H1 (cell line): ENCODE data around the gene MAGI1.
A peak's percentile ranks its signal among the peaks of the same experiment; 100 is the strongest.

Experiments
- EGR1 ChIP-seq: IDR thresholded peaks from 2 replicates; pipeline ENCODE4 v1.6.1; 2011; ENCODE audit warnings: low read depth, low read length, borderline replicate concordance
- EP300 ChIP-seq, 2 experiments: IDR thresholded peaks; 1 replicate in 1 of 2; 2 replicates in 1 of 2; pipeline ENCODE4 v1.6.1; 2011 to 2012; ENCODE audit warnings: low read depth in 2 of 2, low read length in 2 of 2, mild to moderate bottlenecking in 2 of 2, borderline replicate concordance in 1 of 2, inconsistent platforms in 1 of 2, moderate library complexity in 1 of 2
- EZH2 ChIP-seq: fragments of 200-600 bp; sonication (generic); IDR thresholded peaks from 2 replicates; pipeline ENCODE4 v1.7.1; 2012; ENCODE audit warnings: low read depth, mild to moderate bottlenecking, moderate library complexity, low read length, inconsistent platforms; ENCODE audit not compliant: severe bottlenecking
- GABPA ChIP-seq: IDR thresholded peaks from 2 replicates; pipeline ENCODE4 v1.6.1; 2011; ENCODE audit warnings: mild to moderate bottlenecking, low read length, moderate library complexity, borderline replicate concordance; ENCODE audit not compliant: insufficient read depth
- POLR2A ChIP-seq, 2 experiments: IDR thresholded peaks; 1 replicate in 1 of 2; 2 replicates in 1 of 2; pipeline ENCODE4 v1.6.1; 2011; ENCODE audit warnings: low read depth in 2 of 2, low read length in 2 of 2, mild to moderate bottlenecking in 2 of 2; ENCODE audit errors: control extremely low read depth in 1 of 2
- RAD21 ChIP-seq, 2 experiments: IDR thresholded peaks in 1 of 2; conservative IDR thresholded peaks in 1 of 2; 2 replicates each; pipeline ENCODE4 v1.6.1; 2011; ENCODE audit warnings: low read depth in 2 of 2, low read length in 2 of 2, improper control_type of control experiment in 1 of 2, inconsistent platforms in 1 of 2, mild to moderate bottlenecking in 1 of 2, moderate library complexity in 1 of 2
- SAP30 ChIP-seq: fragments of 300-600 bp; sonication (generic); IDR thresholded peaks from 2 replicates; pipeline ENCODE4 v1.7.1; 2012; ENCODE audit warnings: low read length, moderate library complexity, mild to moderate bottlenecking, inconsistent platforms; ENCODE audit not compliant: insufficient read depth, insufficient replicate concordance
- SUZ12 ChIP-seq: fragments of 200-600 bp; sonication (generic); IDR thresholded peaks from 2 replicates; pipeline ENCODE4 v1.6.1; 2012; ENCODE audit warnings: mild to moderate bottlenecking, inconsistent platforms, low read length, moderate library complexity, mixed read lengths
- TAF1 ChIP-seq: IDR thresholded peaks from 2 replicates; pipeline ENCODE4 v1.6.1; 2011; ENCODE audit warnings: mild to moderate bottlenecking, low read depth, low read length
- TEAD4 ChIP-seq: IDR thresholded peaks from 2 replicates; pipeline ENCODE4 v1.6.1; 2012; ENCODE audit warnings: low read depth, low read length, inconsistent platforms, mixed read lengths
- TF ChIP-seq, protein P1 (sequence below), 3 experiments: IDR thresholded peaks; 1 replicate in 2 of 3; 2 replicates in 1 of 3; pipeline versions ENCODE4 v1.5.1 to v1.6.1; 2011; ENCODE audit warnings: low read length in 3 of 3, mild to moderate bottlenecking in 3 of 3, inconsistent platforms in 2 of 3, low read depth in 1 of 3, moderate library complexity in 1 of 3; ENCODE audit not compliant: insufficient read depth in 1 of 3; ENCODE audit errors: control extremely low read depth in 1 of 3
- TF ChIP-seq, protein P2 (sequence below): IDR thresholded peaks from 2 replicates; pipeline ENCODE4 v1.6.1; 2011; ENCODE audit warnings: low read length, improper control_type of control experiment
- TF ChIP-seq, protein P3 (sequence below): IDR thresholded peaks from 2 replicates; pipeline ENCODE4 v1.6.1; 2011; ENCODE audit warnings: low read depth, mild to moderate bottlenecking, low read length; ENCODE audit not compliant: insufficient read depth

DNA sequence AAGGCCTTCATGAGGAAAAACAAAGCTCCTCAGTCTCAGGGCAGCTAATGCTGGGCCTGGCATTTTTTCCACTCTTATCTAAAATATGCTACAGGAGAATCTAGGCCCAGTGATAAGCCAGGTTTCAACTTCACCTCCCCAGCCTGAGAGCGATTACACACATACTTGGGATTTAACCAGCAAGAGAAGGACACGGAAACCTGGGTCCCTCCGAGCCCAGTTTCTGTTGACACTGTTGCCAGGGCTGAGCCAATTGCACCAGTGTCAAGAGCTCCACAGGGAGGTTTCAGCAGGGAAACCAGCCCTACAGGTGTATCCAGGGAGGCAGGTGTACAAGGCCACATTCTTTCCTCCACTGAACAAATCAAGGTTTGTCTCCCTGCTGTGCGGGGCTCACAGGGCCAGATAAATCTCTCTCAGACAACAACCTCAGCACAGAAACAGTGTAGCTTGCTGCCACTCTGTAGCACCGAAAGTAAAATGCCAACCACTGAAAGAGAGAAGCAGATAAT is 85.4 kb downstream of the MAGI1 start:
- TF ChIP-seq TAF1 (no peak), POLR2A (IDR thresholded peaks at IDR 0.05; ENCODE audit: control extremely low read depth in 1 of 2, low read depth in 2 of 2, low read length in 2 of 2) (peak; percentile 43 to 56), EZH2 (no peak), EP300 (IDR thresholded peaks at IDR 0.05; ENCODE audit: borderline replicate concordance in 1 of 2, low read depth in 2 of 2, low read length in 2 of 2) (peak; percentile 79 to 99), TEAD4 (peak; percentile 93), RAD21 (IDR thresholded peaks at IDR 0.05 in 1 of 2, conservative IDR thresholded peaks at IDR 0.05 in 1 of 2; ENCODE audit: low read depth in 2 of 2, low read length in 2 of 2) (0 out of 4 replicates have a peak, but pooled peaks of 1 of the 2 experiments have one; percentile 7), SUZ12 (no peak), GABPA (no peak), EGR1 (no peak), SAP30 (no peak)
- TF ChIP-seq, protein P1, sequence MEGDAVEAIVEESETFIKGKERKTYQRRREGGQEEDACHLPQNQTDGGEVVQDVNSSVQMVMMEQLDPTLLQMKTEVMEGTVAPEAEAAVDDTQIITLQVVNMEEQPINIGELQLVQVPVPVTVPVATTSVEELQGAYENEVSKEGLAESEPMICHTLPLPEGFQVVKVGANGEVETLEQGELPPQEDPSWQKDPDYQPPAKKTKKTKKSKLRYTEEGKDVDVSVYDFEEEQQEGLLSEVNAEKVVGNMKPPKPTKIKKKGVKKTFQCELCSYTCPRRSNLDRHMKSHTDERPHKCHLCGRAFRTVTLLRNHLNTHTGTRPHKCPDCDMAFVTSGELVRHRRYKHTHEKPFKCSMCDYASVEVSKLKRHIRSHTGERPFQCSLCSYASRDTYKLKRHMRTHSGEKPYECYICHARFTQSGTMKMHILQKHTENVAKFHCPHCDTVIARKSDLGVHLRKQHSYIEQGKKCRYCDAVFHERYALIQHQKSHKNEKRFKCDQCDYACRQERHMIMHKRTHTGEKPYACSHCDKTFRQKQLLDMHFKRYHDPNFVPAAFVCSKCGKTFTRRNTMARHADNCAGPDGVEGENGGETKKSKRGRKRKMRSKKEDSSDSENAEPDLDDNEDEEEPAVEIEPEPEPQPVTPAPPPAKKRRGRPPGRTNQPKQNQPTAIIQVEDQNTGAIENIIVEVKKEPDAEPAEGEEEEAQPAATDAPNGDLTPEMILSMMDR (IDR thresholded peaks at IDR 0.05; ENCODE audit: control extremely low read depth in 1 of 3, insufficient read depth in 1 of 3, low read depth in 1 of 3, low read length in 3 of 3), result no peak
- TF ChIP-seq, protein P2, sequence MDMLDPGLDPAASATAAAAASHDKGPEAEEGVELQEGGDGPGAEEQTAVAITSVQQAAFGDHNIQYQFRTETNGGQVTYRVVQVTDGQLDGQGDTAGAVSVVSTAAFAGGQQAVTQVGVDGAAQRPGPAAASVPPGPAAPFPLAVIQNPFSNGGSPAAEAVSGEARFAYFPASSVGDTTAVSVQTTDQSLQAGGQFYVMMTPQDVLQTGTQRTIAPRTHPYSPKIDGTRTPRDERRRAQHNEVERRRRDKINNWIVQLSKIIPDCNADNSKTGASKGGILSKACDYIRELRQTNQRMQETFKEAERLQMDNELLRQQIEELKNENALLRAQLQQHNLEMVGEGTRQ, result no peak
- TF ChIP-seq, protein P3, sequence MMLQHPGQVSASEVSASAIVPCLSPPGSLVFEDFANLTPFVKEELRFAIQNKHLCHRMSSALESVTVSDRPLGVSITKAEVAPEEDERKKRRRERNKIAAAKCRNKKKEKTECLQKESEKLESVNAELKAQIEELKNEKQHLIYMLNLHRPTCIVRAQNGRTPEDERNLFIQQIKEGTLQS, result no peak
